HG03571 (cell line): ENCODE data around the gene SLITRK3.
"Not testable (repeated sequence)": the region's sequence is repeated elsewhere in the genome, so short reads cannot be mapped to it uniquely, and the experiment has no call there.

Source experiments
- ATAC-seq: cut with Tn5 transposase; IDR thresholded peaks from one replicate; pipeline ENCODE4 v1.9.1; 2021; ENCODE audit not compliant: unreplicated experiment

SLITRK3 gene

GRCh38 chr3:165192610-165193192 lies 3.5 kb downstream of the SLITRK3 start:
- no peak for ATAC-seq

DNA sequence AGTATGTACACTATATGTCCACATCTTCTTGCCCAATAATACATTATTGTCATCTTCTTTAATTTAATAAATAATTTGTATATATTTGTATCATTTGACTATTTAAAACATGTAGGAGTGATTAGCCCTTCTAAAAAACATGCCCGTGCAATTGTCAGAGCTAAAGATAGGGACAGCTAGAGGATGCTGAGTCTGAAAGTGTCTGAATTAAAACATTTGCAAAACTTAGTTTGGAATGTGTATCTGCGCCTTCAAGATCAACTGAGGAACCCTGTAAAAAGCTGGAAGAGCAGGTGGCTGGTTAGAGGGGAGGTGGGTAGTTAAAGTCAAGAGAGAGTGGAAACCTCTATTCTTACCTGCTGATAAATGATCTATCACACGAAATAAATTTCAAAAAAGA lies 4.7 kb downstream of the SLITRK3 start:
- no peak for ATAC-seq

DNA sequence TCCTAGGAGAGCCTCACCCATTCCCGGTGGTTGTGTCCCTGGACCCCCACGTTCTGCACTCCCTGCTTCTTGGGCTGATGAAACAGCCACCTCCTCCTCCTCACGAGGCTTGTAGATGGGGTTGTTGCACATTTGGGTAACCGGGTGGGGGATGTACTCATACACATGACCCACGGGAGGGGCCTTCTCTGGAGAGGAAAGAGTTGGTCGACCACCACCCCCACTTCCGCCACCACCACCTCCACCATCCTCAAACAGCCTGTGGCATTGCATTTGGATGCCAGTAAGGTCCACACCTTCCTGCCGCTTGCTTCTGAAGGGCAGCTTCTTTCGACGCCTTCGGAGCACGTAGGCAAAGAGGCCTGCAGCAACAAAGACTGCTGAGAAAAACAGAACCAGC lies 7.7 kb downstream of the SLITRK3 start:
- ATAC-seq: no peak

DNA sequence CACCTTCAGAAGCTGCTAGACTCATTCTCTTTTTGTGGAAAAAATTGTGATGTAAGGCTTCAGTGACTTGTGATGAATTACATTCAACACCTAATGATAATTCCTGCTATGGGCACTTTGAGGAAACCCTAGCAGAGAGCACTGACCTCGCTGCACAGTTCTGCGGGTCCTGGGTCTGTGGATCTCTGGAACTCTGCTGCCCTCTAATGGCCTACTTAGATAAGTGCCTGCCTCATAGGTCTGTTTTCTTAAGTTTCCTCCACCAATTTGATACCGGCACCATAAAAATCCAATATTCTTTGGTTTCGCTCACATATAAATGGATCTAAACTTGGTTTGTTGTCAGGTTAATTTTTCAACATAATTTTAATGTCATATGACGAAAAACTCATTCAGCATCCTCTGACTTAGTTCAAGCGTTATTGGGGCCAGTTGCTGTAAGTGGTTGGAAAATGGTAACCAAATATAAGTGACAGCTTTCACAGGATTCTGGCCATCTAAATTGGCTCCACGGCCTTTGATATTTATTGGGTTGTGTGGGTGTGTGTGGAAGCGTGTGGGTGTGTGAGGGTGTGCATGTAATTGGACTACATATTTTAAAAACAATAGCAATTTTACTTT lies 10.4 kb downstream of the SLITRK3 start:
- ATAC-seq: peak; percentile 97

GRCh38 chr3:165181556-165181955 lies 14.6 kb downstream of the SLITRK3 start:
- ATAC-seq: no peak

DNA sequence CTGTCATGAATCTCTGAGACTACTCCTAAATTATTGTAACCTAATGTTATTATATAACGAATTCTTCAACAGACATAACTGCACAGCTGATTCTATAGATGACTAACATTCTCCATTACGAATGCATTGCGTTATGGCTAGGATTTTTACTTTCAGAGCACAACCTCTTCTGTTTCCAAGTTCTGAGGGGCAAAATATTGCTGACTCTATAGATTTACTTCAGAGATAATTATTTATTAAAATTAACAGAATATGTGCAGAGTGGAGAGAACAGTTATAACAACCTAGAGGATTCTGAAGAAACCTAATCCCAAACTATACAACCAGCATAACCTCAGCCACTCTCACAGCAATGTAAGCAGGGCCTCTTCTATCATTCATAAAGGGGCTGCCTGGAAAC lies 25.9 kb downstream of the SLITRK3 start:
- ATAC-seq: no peak

GRCh38 chr3:165169368-165169767 lies 26.8 kb downstream of the SLITRK3 start:
- ATAC-seq: no peak

DNA sequence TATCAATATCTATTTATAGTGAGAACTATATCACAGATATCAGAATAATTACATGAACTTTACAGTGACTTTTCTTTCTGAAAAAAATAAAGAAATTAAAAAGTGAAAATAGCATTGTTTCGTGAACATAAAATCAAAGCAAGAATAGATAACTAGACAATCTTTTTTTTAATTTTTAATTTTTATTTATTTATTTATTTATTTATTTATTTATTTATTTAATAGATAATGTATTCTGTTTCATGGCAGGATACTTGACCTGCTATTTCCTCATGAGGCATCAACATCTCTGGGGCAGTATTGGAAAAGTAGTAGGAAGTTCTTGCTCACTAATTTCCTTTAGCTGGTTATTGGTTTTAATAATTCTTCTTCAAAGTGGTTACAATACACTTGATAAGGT lies 33.3 kb downstream of the SLITRK3 start:
- no peak for ATAC-seq

GRCh38 chr3:165159760-165160421 lies 36.3 kb downstream of the SLITRK3 start:
- no peak for ATAC-seq

GRCh38 chr3:165158011-165158410 lies 38.2 kb downstream of the SLITRK3 start:
- no peak for ATAC-seq

GRCh38 chr3:165156757-165157420 lies 39.3 kb downstream of the SLITRK3 start:
- no peak for ATAC-seq

GRCh38 chr3:165148876-165149441 lies 47.2 kb downstream of the SLITRK3 start:
- ATAC-seq: no peak

GRCh38 chr3:165144271-165144670 lies 51.9 kb downstream of the SLITRK3 start:
- no peak for ATAC-seq

- ATAC-seq: not testable (repeated sequence)
Observed at GRCh38 chr3:165139918-165140317, 56.3 kb downstream of the SLITRK3 start.
